H1 (cell line): ENCODE results near the gene VSIG10L. TPM values are rescaled to one million over a fixed set of nuclear protein-coding genes. Genes with fewer than 3 reads are reported as not detected.

Source experiments
- CTCF ChIA-PET: fragments of 300-600 bp; sonication (Branson Sonifier 250); formaldehyde crosslinking; loops from one replicate; lab custom pipeline; 2021; ENCODE audit not compliant: partially characterized antibody; lab: Charles Lee
- POLR2A ChIA-PET: fragments of 300-600 bp; sonication (Branson Sonifier 250); formaldehyde crosslinking; loops from one replicate; lab custom pipeline; 2021; ENCODE audit warnings: inconsistent platforms; ENCODE audit not compliant: partially characterized antibody; lab: Charles Lee
- DNase-seq, 2 experiments: peaks; one replicate each; pipeline versions ENCODE4 v3.0.0 to v3.0.0-alpha.2; 2010 to 2022; ENCODE audit warnings: low spot score in 2 of 2, low read depth in 1 of 2, mixed read lengths in 1 of 2
- FAIRE-seq: peaks from 2 replicates; lab custom pipeline; 2011; peaks lifted over from hg19 to GRCh38; lab: Jason Lieb, UNC
- H2AFZ ChIP-seq: 2 replicates; pipeline ENCODE4 v1.8.1; 2012; ENCODE audit warnings: low read length, inconsistent platforms
- H2AK5ac ChIP-seq: 2 replicates; pipeline ENCODE4 v1.6.1; 2013; ENCODE audit warnings: low read depth, low read length
- H2BK120ac ChIP-seq: replicated peaks from 2 replicates; pipeline ENCODE3; 2013; ENCODE audit warnings: low read depth, low read length, inconsistent platforms
- H2BK12ac ChIP-seq: 2 replicates; pipeline ENCODE4 v1.6.1; 2013; ENCODE audit warnings: low read depth, low read length
- H2BK15ac ChIP-seq: 2 replicates; pipeline ENCODE4 v1.6.1; 2013; ENCODE audit warnings: low read length
- H2BK20ac ChIP-seq: 2 replicates; pipeline ENCODE4 v1.6.1; 2013; ENCODE audit warnings: low read length
- H2BK5ac ChIP-seq: 2 replicates; pipeline ENCODE4 v1.6.1; 2013; ENCODE audit warnings: low read depth, low read length
- H3K14ac ChIP-seq: 2 replicates; pipeline ENCODE4 v1.6.1; 2013; ENCODE audit warnings: inconsistent platforms; ENCODE audit not compliant: insufficient read length
- H3K18ac ChIP-seq: 2 replicates; pipeline ENCODE4 v1.6.1; 2013; ENCODE audit warnings: low read length; ENCODE audit errors: extremely low read depth
- H3K23ac ChIP-seq: 2 replicates; pipeline ENCODE4 v1.6.1; 2013; ENCODE audit warnings: inconsistent platforms; ENCODE audit not compliant: insufficient read length
- H3K23me2 ChIP-seq: 2 replicates; pipeline ENCODE4 v1.6.1; 2013; ENCODE audit warnings: low read depth, low read length
- H3K27ac ChIP-seq: 2 replicates; pipeline ENCODE4 v1.6.1; 2011; ENCODE audit warnings: low read depth, low read length, inconsistent platforms
- H3K27me3 ChIP-seq, 4 experiments: replicated peaks in 1 of 4; 1 replicate in 1 of 4; 2 replicates in 3 of 4; pipeline versions ENCODE4 v1.6.1 to v1.8.1; 2011 to 2013; ENCODE audit warnings: low read length in 3 of 4, mild to moderate bottlenecking in 3 of 4, inconsistent platforms in 2 of 4, mixed read lengths in 2 of 4, moderate library complexity in 1 of 4; ENCODE audit not compliant: control insufficient read depth in 3 of 4, insufficient read depth in 3 of 4; ENCODE audit errors: extremely low read depth in 1 of 4
- H3K36me3 ChIP-seq, 4 experiments: 2 replicates each; pipeline versions ENCODE4 v1.6.1 to v1.8.1; 2011 to 2013; ENCODE audit warnings: mild to moderate bottlenecking in 4 of 4, low read length in 3 of 4, moderate library complexity in 2 of 4, control low read depth in 1 of 4, inconsistent platforms in 1 of 4; ENCODE audit not compliant: insufficient read depth in 4 of 4, control insufficient read depth in 2 of 4
- H3K4ac ChIP-seq: replicated peaks from 2 replicates; pipeline ENCODE3; 2013; ENCODE audit warnings: low read length, low read depth, mixed read lengths, inconsistent platforms; ENCODE audit not compliant: insufficient read length
- H3K4me1 ChIP-seq, 4 experiments: replicated peaks in 1 of 4; 1 replicate in 1 of 4; 2 replicates in 3 of 4; pipeline versions ENCODE4 v1.6.1 to v1.8.1; 2011 to 2013; ENCODE audit warnings: low read length in 3 of 4, inconsistent platforms in 2 of 4, mixed read lengths in 1 of 4; ENCODE audit not compliant: insufficient read depth in 4 of 4, control insufficient read depth in 3 of 4
- H3K4me2 ChIP-seq, 2 experiments: 2 replicates each; pipeline versions ENCODE4 v1.6.1 to v1.8.1; 2011 to 2013; ENCODE audit warnings: low read depth in 2 of 2, low read length in 2 of 2, control low read depth in 1 of 2, inconsistent platforms in 1 of 2, mild to moderate bottlenecking in 1 of 2; ENCODE audit not compliant: insufficient read depth in 1 of 2
- H3K4me3 ChIP-seq, 4 experiments: fragments of 200-600, 300-600 bp in 1 of 4; sonication (generic), shearing (Covaris generic), sonication (Bioruptor Twin) in 1 of 4; 2 replicates each; pipeline versions ENCODE4 v1.5.1 to v1.8.1; 2011 to 2016; ENCODE audit warnings: low read length in 4 of 4, low read depth in 3 of 4, control low read depth in 2 of 4, inconsistent platforms in 2 of 4, mild to moderate bottlenecking in 2 of 4, mixed read lengths in 1 of 4, moderate library complexity in 1 of 4; ENCODE audit not compliant: insufficient read depth in 2 of 4; ENCODE audit errors: extremely low read depth in 1 of 4
- H3K56ac ChIP-seq: replicated peaks from 2 replicates; pipeline ENCODE3; 2013; ENCODE audit warnings: low read depth, mild to moderate bottlenecking, mixed read lengths, low read length, inconsistent platforms; ENCODE audit not compliant: insufficient read length
- H3K79me1 ChIP-seq: 2 replicates; pipeline ENCODE4 v1.6.1; 2013; ENCODE audit warnings: low read depth, low read length, control low read depth
- H3K79me2 ChIP-seq, 2 experiments: 2 replicates each; pipeline versions ENCODE4 v1.6.1 to v1.8.1; 2012 to 2013; ENCODE audit warnings: low read length in 2 of 2, mild to moderate bottlenecking in 2 of 2, inconsistent platforms in 1 of 2; ENCODE audit not compliant: insufficient read depth in 2 of 2, control insufficient read depth in 1 of 2
- H3K9ac ChIP-seq, 4 experiments: replicated peaks in 1 of 4; 1 replicate in 1 of 4; 2 replicates in 3 of 4; pipeline versions ENCODE4 v1.6.1 to v1.8.1; 2011 to 2013; ENCODE audit warnings: low read depth in 3 of 4, low read length in 3 of 4, control low read depth in 2 of 4, mild to moderate bottlenecking in 2 of 4, moderate library complexity in 2 of 4, inconsistent platforms in 1 of 4; ENCODE audit errors: extremely low read depth in 1 of 4
- H3K9me3 ChIP-seq, 2 experiments: 2 replicates each; pipeline versions ENCODE4 v1.6.1 to v1.8.1; 2012 to 2013; ENCODE audit warnings: mild to moderate bottlenecking in 2 of 2, moderate library complexity in 2 of 2, control low read depth in 1 of 2, inconsistent platforms in 1 of 2, low read depth in 1 of 2, low read length in 1 of 2, mixed read lengths in 1 of 2; ENCODE audit not compliant: insufficient read depth in 2 of 2
- H4K20me1 ChIP-seq, 2 experiments: replicated peaks in 1 of 2; 2 replicates each; pipeline versions ENCODE3 to v1.8.1; 2011 to 2013; ENCODE audit warnings: inconsistent platforms in 2 of 2, low read length in 2 of 2, mild to moderate bottlenecking in 1 of 2; ENCODE audit not compliant: insufficient read depth in 2 of 2, control insufficient read depth in 1 of 2
- H4K5ac ChIP-seq: 2 replicates; pipeline ENCODE4 v1.6.1; 2013; ENCODE audit warnings: low read length, low read depth, mixed read lengths, inconsistent platforms; ENCODE audit not compliant: insufficient read length
- H4K8ac ChIP-seq: 2 replicates; pipeline ENCODE4 v1.8.0; 2013; ENCODE audit warnings: mild to moderate bottlenecking, moderate library complexity, low read length, inconsistent platforms; ENCODE audit not compliant: insufficient read depth; ENCODE audit errors: extremely low read depth
- H4K91ac ChIP-seq: replicated peaks from 2 replicates; pipeline ENCODE3; 2013; ENCODE audit warnings: low read length, mixed read lengths, inconsistent platforms; ENCODE audit not compliant: insufficient read length
- KDM1A ChIP-seq: fragments of 200-600, 300-600 bp; sonication (generic); IDR thresholded peaks from 2 replicates; pipeline ENCODE4 v1.7.1; 2016; ENCODE audit warnings: mild to moderate bottlenecking, low read length, borderline replicate concordance
- POLR2A ChIP-seq, 2 experiments: IDR thresholded peaks; 1 replicate in 1 of 2; 2 replicates in 1 of 2; pipeline ENCODE4 v1.6.1; 2011; ENCODE audit warnings: low read depth in 2 of 2, low read length in 2 of 2, mild to moderate bottlenecking in 2 of 2; ENCODE audit errors: control extremely low read depth in 1 of 2
- WGBS, 2 experiments: shearing (Covaris generic) in 1 of 2; methylation state at CpG; one replicate each; pipeline versions ENCODE4 v1.1.6 to v1.1.7; 2013 to 2015; ENCODE audit warnings: low lambda C conversion rate in 2 of 2, mixed read lengths in 2 of 2, inconsistent platforms in 1 of 2, low coverage in 1 of 2, missing lambda C conversion rate in 1 of 2; ENCODE audit not compliant: insufficient replicate concordance in 2 of 2, insufficient coverage in 1 of 2, insufficient read length in 1 of 2; ENCODE audit errors: extremely low coverage in 1 of 2, missing lambda C conversion rate in 1 of 2; 5-methylcytosine and 5-hydroxymethylcytosine counted together
- polyA plus RNA-seq, 7 experiments: library from polyadenylated mRNA; depleted of rRNA in 3 of 7; stranded (reverse) in 5 of 7; unstranded in 2 of 7; fragments of >200 nt in 5 of 7; fragments of 200-250 nt in 2 of 7; gene quantifications; 1 replicate in 5 of 7; 2 replicates in 1 of 7; 4 replicates in 1 of 7; pipeline versions ENCODE4 v1.2.1 to v1.2.3, GENCODE V29; 2011 to 2013; ENCODE audit warnings: missing spikeins in 2 of 7, mixed read lengths in 2 of 7
- total RNA-seq: library from RNA; stranded (reverse); fragmentation: NEBNext Ultra II Directional; extraction: Animal tissue kit (Norgen Biotek cat#: 25700); gene quantifications from 2 replicates; pipeline ENCODE4 v1.2.1, GENCODE V29; 2021
- TF ChIP-seq, protein P1 (sequence below): IDR thresholded peaks from 2 replicates; pipeline ENCODE4 v1.6.1; 2012; ENCODE audit warnings: inconsistent platforms

Gene VSIG10L
- total and polyA plus RNA-seq, 2 of the 8 experiments (the other 6 are each of a cell fraction or from before 2014, with no cell fraction given), result 10.3 to 10.4 TPM

GRCh38 chr19:51342631-51343569, 961 bp upstream of the VSIG10L start:
- no peak for FAIRE-seq
- Histone ChIP-seq H3K4me1 (peaks cover 0 to 19% (median 15%) of the 10 kb centered on the region in 4 experiments; a peak in 6 of 7 replicates), H2BK15ac (peak overlapping the region; percentile 99; the same call in 1 of the 2 replicates), H3K9me3 (no peaks in the 10 kb centered on the region), H2BK20ac (peak overlapping the region; percentile 95; the same call in 1 of the 2 replicates), H3K9ac (no peak overlapping the region), H3K79me1 (no peaks in the 10 kb centered on the region), H3K79me2 (no peaks in the 10 kb centered on the region), H4K91ac (peak overlapping the region; percentile 49), H4K20me1 (peaks cover 0 to 3% of the 10 kb centered on the region in 2 experiments), H4K5ac (no peak overlapping the region), H2BK12ac (peak overlapping the region; percentile 94; the same call in 1 of the 2 replicates), H3K4ac (no peak overlapping the region), H3K14ac (no peak overlapping the region), H2AK5ac (0 out of 2 replicates have a peak overlapping the region, but pooled peaks have one; percentile 77), H3K27me3 (peaks cover 0 to 18% (median 11%) of the 10 kb centered on the region in 4 experiments; a peak in 5 of 7 replicates), H3K36me3 (no peaks in the 10 kb centered on the region; a peak in 1 of 8 replicates), H3K27ac (no peak overlapping the region), H3K23me2 (peaks cover 13% of the 10 kb centered on the region), H2AFZ (no peak overlapping the region), H2BK5ac (peak overlapping the region; percentile 63; the same call in 1 of the 2 replicates), H3K18ac (peak overlapping the region; percentile 78; the same call in 1 of the 2 replicates), H3K4me3 (no peak overlapping the region), H3K56ac (no peak overlapping the region), H3K4me2 (peak overlapping the region; percentile 34 to 39; a peak in 2 of 4 replicates), H3K23ac (no peak overlapping the region), H2BK120ac (peak overlapping the region; percentile 33), H4K8ac (no peak overlapping the region)
- TF ChIP-seq, protein P1, sequence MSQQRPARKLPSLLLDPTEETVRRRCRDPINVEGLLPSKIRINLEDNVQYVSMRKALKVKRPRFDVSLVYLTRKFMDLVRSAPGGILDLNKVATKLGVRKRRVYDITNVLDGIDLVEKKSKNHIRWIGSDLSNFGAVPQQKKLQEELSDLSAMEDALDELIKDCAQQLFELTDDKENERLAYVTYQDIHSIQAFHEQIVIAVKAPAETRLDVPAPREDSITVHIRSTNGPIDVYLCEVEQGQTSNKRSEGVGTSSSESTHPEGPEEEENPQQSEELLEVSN, result peak; percentile 43; the same call in 1 of the 2 replicates
- TF ChIP-seq KDM1A (peak; percentile 81), POLR2A (IDR thresholded peaks at IDR 0.05; ENCODE audit: control extremely low read depth in 1 of 2, low read depth in 2 of 2, low read length in 2 of 2) (no peak)
- WGBS, 2 experiments, result 85% methylated on average over 9 of the region's 9 CpGs; no CpG with 5 or more reads in 1 of the 2 experiments
- POLR2A ChIA-PET, result interaction anchor here (0.8 to 2.9 kb wide), 8 partner anchors 8 to 78 kb away, joined by 3 to 13 read pairs (median 4); partner anchors contain the start of genes C19orf84 and ETFB
- no peak for DNase-seq
- CTCF ChIA-PET, result interaction anchor here (0.6 to 4.9 kb wide), 13 partner anchors 12 to 932 kb away, joined by 3 to 42 read pairs (median 3); partner anchors contain the start of genes CLDND2 and ETFB
